ENCODE results near the gene ETS2.

DNA sequence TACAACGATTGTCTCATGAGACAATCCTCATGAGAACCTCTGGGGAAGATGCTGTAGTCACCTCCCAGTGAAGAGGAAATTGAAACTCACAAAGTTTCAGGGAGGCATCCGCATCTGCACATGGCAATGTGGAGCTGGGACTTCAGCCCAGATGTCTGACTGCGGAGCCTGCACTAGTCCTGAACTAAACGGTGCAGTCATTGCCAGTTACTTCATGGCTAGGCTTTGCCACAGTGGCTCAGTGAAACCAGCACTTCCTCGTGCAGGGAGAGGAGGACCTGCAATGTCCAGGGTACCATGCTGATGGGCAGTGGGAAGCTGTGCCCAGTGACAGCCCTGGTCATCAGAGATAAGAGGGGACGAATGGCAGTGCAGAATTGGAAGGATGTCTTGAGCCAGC is 40.7 kb upstream of the ETS2 start:
- TF ChIP-seq, protein P1, sequence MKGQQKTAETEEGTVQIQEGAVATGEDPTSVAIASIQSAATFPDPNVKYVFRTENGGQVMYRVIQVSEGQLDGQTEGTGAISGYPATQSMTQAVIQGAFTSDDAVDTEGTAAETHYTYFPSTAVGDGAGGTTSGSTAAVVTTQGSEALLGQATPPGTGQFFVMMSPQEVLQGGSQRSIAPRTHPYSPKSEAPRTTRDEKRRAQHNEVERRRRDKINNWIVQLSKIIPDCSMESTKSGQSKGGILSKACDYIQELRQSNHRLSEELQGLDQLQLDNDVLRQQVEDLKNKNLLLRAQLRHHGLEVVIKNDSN (IDR thresholded peaks at IDR 0.05), result no peak
- TF ChIP-seq, protein P2, sequence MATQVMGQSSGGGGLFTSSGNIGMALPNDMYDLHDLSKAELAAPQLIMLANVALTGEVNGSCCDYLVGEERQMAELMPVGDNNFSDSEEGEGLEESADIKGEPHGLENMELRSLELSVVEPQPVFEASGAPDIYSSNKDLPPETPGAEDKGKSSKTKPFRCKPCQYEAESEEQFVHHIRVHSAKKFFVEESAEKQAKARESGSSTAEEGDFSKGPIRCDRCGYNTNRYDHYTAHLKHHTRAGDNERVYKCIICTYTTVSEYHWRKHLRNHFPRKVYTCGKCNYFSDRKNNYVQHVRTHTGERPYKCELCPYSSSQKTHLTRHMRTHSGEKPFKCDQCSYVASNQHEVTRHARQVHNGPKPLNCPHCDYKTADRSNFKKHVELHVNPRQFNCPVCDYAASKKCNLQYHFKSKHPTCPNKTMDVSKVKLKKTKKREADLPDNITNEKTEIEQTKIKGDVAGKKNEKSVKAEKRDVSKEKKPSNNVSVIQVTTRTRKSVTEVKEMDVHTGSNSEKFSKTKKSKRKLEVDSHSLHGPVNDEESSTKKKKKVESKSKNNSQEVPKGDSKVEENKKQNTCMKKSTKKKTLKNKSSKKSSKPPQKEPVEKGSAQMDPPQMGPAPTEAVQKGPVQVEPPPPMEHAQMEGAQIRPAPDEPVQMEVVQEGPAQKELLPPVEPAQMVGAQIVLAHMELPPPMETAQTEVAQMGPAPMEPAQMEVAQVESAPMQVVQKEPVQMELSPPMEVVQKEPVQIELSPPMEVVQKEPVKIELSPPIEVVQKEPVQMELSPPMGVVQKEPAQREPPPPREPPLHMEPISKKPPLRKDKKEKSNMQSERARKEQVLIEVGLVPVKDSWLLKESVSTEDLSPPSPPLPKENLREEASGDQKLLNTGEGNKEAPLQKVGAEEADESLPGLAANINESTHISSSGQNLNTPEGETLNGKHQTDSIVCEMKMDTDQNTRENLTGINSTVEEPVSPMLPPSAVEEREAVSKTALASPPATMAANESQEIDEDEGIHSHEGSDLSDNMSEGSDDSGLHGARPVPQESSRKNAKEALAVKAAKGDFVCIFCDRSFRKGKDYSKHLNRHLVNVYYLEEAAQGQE (IDR thresholded peaks at IDR 0.05; ENCODE audit: low read depth), result no peak
- TF ChIP-seq, protein P3, sequence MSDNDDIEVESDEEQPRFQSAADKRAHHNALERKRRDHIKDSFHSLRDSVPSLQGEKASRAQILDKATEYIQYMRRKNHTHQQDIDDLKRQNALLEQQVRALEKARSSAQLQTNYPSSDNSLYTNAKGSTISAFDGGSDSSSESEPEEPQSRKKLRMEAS (IDR thresholded peaks at IDR 0.05), result no peak
- TF ChIP-seq CEBPB (IDR thresholded peaks at IDR 0.05) (no peak), TEAD4 (IDR thresholded peaks at IDR 0.05) (no peak), YY1 (IDR thresholded peaks at IDR 0.05; ENCODE audit: low read depth) (no peak), EP300 (IDR thresholded peaks at IDR 0.05; ENCODE audit: borderline replicate concordance) (no peak), NFIC (IDR thresholded peaks at IDR 0.05) (no peak), TAF1 (IDR thresholded peaks at IDR 0.05; ENCODE audit: low read depth) (no peak), CREB1 (IDR thresholded peaks at IDR 0.05; ENCODE audit: low read depth) (no peak), RAD21 (IDR thresholded peaks at IDR 0.05; ENCODE audit: low read depth) (no peak), FOXM1 (IDR thresholded peaks at IDR 0.05; ENCODE audit: borderline replicate concordance, low read depth) (no peak), EGR1 (IDR thresholded peaks at IDR 0.05) (no peak), ZBTB7A (IDR thresholded peaks at IDR 0.05; ENCODE audit: low read depth) (no peak)

All from Ishikawa (cell line).